ENCODE measurements around the gene PRXL2B.

GRCh38 chr1:2540816-2541492, 45.6 kb upstream of the PRXL2B start:
- TF ChIP-seq, protein P1, sequence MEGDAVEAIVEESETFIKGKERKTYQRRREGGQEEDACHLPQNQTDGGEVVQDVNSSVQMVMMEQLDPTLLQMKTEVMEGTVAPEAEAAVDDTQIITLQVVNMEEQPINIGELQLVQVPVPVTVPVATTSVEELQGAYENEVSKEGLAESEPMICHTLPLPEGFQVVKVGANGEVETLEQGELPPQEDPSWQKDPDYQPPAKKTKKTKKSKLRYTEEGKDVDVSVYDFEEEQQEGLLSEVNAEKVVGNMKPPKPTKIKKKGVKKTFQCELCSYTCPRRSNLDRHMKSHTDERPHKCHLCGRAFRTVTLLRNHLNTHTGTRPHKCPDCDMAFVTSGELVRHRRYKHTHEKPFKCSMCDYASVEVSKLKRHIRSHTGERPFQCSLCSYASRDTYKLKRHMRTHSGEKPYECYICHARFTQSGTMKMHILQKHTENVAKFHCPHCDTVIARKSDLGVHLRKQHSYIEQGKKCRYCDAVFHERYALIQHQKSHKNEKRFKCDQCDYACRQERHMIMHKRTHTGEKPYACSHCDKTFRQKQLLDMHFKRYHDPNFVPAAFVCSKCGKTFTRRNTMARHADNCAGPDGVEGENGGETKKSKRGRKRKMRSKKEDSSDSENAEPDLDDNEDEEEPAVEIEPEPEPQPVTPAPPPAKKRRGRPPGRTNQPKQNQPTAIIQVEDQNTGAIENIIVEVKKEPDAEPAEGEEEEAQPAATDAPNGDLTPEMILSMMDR (IDR thresholded peaks at IDR 0.05) = no peak
- no peak for TF ChIP-seq POLR2A (IDR thresholded peaks at IDR 0.05)
